Uterus (tissue), 4 donors: ENCODE measurements around the gene EIPR1. TPM values are rescaled to one million over a fixed set of nuclear protein-coding genes. Genes with fewer than 3 reads are reported as not detected.

ENCODE experiments used
- DNase-seq, 2 donors: peaks; one replicate each; pipeline ENCODE4 v3.0.0-alpha.2; 2019 to 2020
- H3K27ac ChIP-seq, 2 donors: fragments of 200-600 bp; sonication (generic); 1 replicate in 1 of 2; 2 replicates in 1 of 2; pipeline ENCODE4 v1.5.1; 2016 to 2018
- H3K27me3 ChIP-seq, 2 donors: fragments of 200-600 bp; sonication (generic); one replicate each; pipeline ENCODE4 v1.5.1; 2018 to 2019; ENCODE audit warnings: control low read depth in 1 of 2
- H3K36me3 ChIP-seq, 2 donors: fragments of 200-600 bp; sonication (generic); one replicate each; pipeline ENCODE4 v1.5.1; 2019; ENCODE audit warnings: control low read depth in 1 of 2
- H3K4me1 ChIP-seq, 2 donors: fragments of 200-600 bp; sonication (generic); one replicate each; pipeline ENCODE4 v1.5.1; 2018 to 2019; ENCODE audit warnings: control low read depth in 1 of 2
- H3K4me3 ChIP-seq, 2 donors: fragments of 200-600 bp; sonication (generic); 1 replicate in 1 of 2; 2 replicates in 1 of 2; pipeline ENCODE4 v1.5.1; 2018 to 2019; ENCODE audit warnings: mild to moderate bottlenecking in 1 of 2
- H3K9me3 ChIP-seq, 2 donors: fragments of 200-600 bp; sonication (generic); one replicate each; pipeline ENCODE4 v1.5.1; 2019; ENCODE audit warnings: control low read depth in 1 of 2
- CTCF ChIP-seq, 4 experiments: fragments of 200-600 bp in 2 of 4; fragments of 450-650 bp in 2 of 4; sonication (generic) in 2 of 4; IDR thresholded peaks; one replicate each; pipeline ENCODE4 v1.5.1; 2016 to 2019; ENCODE audit warnings: antibody characterized with exemption in 4 of 4, mild to moderate bottlenecking in 2 of 4, moderate library complexity in 1 of 4
- POLR2A ChIP-seq, 2 donors: fragments of 450-650 bp; IDR thresholded peaks; one replicate each; pipeline ENCODE4 v1.6.1; 2016; ENCODE audit warnings: antibody characterized with exemption in 2 of 2, mild to moderate bottlenecking in 1 of 2, moderate library complexity in 1 of 2
- intact Hi-C: fragments of 100-400 bp; cut with DNase I; formaldehyde crosslinking; loops from one replicate; pipeline ENCODE4 v1.15.1; 2023; ENCODE audit warnings: low total_unique reads
- total RNA-seq, 4 donors: library from RNA; depleted of rRNA in 3 of 4; stranded (reverse); fragments of >200 nt in 3 of 4; gene quantifications; one replicate each; pipeline versions ENCODE4 v1.1.0 to v1.2.4, GENCODE V29; 2014 to 2023
- donor health status: DM: yes; HTN: yes; CAD: no.

Gene EIPR1
- total RNA-seq, 4 donors from 2014 or later = 0.59 to 28.9 (median 20.4) TPM

DNA sequence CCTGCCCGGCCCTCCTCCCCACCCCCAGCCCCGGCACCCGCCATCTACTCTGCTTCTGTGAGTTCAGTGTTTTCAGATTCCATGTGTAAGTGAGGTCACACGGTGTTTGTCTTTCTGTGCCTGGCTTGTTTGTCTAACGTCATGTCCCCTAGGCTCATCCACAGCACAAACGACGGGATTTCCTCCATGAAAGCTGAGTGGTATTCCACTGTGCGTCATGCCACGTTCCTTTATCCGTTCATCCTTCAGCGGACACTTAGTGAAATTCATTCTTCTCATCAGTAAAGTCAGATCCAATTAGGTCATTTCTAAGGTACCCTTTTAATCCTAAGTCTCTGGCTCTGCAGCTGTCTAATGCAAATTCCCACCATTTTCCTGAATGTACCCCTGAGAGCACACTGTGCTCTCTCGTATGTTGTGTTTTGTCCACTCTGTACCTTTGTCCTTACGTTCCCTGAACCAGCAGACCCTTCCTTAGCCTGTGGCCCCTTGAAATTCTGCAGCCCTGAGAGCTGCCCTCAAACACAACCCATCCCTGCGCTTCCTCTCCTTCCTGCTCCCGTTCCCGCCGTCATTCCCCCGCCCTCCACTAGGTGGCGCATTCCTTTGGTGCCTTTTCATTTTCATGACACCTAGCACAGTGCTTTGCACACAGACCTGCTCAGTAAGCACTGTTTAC lies 46.0 kb upstream of the EIPR1 start:
- peak; percentile 66 to 69 for DNase-seq
- no peaks in the 10 kb centered on the region for H3K4me1 ChIP-seq
- no peaks in the 10 kb centered on the region for H3K9me3 ChIP-seq
- intact Hi-C loops = no loop called here
- no peak overlapping the region for H3K4me3 ChIP-seq
- no peaks in the 10 kb centered on the region for H3K36me3 ChIP-seq
- no peaks in the 10 kb centered on the region for H3K27me3 ChIP-seq
- peak; percentile 76 to 97 (median 86) for TF ChIP-seq CTCF (IDR thresholded peaks at IDR 0.05)
- TF ChIP-seq POLR2A (IDR thresholded peaks at IDR 0.05) = no peak
- no peak overlapping the region for H3K27ac ChIP-seq

DNA sequence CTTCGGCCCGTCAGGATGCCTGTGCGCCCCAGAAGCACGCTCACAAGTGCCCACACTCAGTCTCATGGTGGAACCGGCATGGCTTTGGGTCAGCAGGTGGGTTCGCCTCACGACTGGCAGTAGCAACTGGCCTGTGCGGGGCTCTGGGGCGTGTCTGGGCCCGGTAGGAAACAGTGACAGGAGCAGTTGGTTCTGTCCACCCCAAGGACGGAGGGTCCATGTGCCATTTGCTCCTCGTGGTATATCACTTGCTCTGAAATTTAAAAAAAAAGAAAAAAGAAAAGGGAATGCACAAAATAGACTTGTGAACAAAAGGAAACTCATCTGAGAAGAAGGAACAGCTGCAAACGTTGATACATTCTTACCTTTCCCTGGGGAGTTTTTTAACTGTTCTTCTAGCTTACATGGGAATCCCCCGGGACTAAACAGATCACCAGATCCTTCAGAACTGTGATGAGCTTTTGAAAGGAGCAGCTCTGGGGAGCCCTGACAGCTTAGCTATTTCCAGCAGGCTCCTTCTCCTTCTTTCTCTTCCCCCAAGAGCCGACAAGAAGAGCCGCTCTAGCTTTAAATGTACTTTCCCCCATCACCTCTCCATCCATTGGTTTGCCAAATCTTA lies 44.7 kb upstream of the EIPR1 start:
- no peak overlapping the region for H3K4me3 ChIP-seq
- H3K27me3 ChIP-seq = no peaks in the 10 kb centered on the region
- no peak overlapping the region for H3K27ac ChIP-seq
- H3K4me1 ChIP-seq = no peaks in the 10 kb centered on the region
- DNase-seq = no peak
- no peak for TF ChIP-seq POLR2A (IDR thresholded peaks at IDR 0.05)
- TF ChIP-seq CTCF (IDR thresholded peaks at IDR 0.05) = no peak
- no peaks in the 10 kb centered on the region for H3K36me3 ChIP-seq
- no peaks in the 10 kb centered on the region for H3K9me3 ChIP-seq
- intact Hi-C loops = no loop called here

- no peaks in the 10 kb centered on the region for H3K4me1 ChIP-seq
- no peaks in the 10 kb centered on the region for H3K27me3 ChIP-seq
- TF ChIP-seq POLR2A (IDR thresholded peaks at IDR 0.05) (no peak), CTCF (IDR thresholded peaks at IDR 0.05) (no peak)
- DNase-seq = no peak
- H3K9me3 ChIP-seq = no peaks in the 10 kb centered on the region
- intact Hi-C loops = no loop called here
- H3K36me3 ChIP-seq = no peaks in the 10 kb centered on the region
- H3K4me3 ChIP-seq = no peak overlapping the region
- H3K27ac ChIP-seq = no peak overlapping the region
Measured at GRCh38 chr2:3421580-3421979, 44.0 kb upstream of the EIPR1 start.

DNA sequence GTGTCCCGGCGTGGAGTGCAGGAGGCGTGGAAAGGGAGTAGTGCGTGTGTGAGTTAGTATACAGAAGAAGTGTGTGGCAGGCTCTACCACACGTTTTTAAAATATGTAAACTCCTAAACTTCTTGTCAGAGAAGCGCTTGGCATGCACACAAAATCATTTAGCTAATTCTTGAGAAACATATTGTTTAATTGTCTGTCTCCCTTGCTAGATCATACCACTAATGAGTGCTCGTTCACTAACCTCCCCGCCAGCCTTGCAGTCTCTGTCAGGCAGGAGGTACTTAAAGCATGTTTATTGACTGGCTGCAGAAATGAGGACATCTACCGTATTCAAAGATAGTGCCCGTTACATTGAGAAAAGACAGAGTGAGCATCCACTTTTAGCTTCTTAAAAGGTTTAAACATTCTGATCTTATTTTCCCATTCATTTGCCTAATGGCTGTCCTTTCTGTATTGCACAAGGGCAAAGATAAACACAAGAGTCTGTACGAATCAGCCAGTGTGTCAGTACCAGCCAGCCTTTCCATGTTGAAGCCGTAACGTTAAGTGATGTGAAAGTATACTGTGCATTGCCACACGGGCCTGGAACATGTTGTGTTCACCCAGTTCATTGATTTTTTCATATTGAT lies 43.3 kb upstream of the EIPR1 start:
- H3K4me1 ChIP-seq = no peaks in the 10 kb centered on the region
- no peaks in the 10 kb centered on the region for H3K27me3 ChIP-seq
- H3K9me3 ChIP-seq = no peaks in the 10 kb centered on the region
- no peak overlapping the region for H3K27ac ChIP-seq
- TF ChIP-seq CTCF (IDR thresholded peaks at IDR 0.05) = no peak
- no peak for TF ChIP-seq POLR2A (IDR thresholded peaks at IDR 0.05)
- intact Hi-C loops = no loop called here
- DNase-seq = no peak
- H3K4me3 ChIP-seq = no peak overlapping the region
- no peaks in the 10 kb centered on the region for H3K36me3 ChIP-seq

DNA sequence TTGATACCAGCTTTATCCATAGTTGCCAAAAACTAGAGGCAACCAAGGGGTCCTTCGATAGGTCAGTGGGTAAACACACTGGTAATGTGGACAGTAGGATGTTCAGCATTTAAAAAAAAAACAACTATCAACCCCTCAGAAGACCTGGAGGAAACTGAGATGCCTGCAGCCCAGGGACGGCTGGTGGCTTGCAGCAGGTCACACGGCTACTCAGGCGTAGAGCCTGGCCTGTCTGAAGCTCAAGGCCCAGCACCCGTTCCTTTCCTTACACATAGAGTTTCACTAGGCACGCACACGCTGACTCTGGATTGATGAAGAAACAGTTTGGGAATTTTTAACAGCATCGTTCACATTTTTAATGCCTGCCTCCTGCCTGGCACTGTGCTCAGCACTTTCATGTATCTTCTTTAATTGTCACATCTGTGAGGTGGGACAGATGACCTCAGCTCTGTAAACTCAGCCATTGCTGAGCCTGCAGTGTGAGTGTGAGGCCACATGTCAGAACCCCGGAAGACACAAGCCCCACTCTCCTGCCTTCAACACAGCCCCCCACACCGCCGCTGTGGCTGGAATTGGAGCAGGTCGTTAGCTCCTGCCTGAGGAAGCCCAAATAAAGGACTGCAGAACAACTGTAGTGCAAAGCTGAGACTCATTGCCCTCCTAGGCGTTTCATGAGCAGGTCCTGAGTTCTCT lies 42.6 kb upstream of the EIPR1 start:
- H3K36me3 ChIP-seq = no peaks in the 10 kb centered on the region
- H3K4me3 ChIP-seq = no peak overlapping the region
- TF ChIP-seq POLR2A (IDR thresholded peaks at IDR 0.05) (no peak), CTCF (IDR thresholded peaks at IDR 0.05) (no peak)
- intact Hi-C loops = no loop called here
- no peaks in the 10 kb centered on the region for H3K4me1 ChIP-seq
- H3K27me3 ChIP-seq = no peaks in the 10 kb centered on the region
- no peaks in the 10 kb centered on the region for H3K9me3 ChIP-seq
- DNase-seq = no peak
- H3K27ac ChIP-seq = no peak overlapping the region
